IPS DF 6.9 (cell line): ENCODE data around the gene NXPH1.
A peak's percentile ranks its signal among the peaks of the same experiment; 100 is the strongest.

Source experiments
- DNase-seq: peaks from one replicate; pipeline ENCODE4 v3.0.0-alpha.2; 2013; ENCODE audit warnings: low read depth, low spot score
- H3K27ac ChIP-seq: one replicate; pipeline ENCODE4 v1.5.1; 2013; ENCODE audit warnings: low read length, control low read depth
- H3K27me3 ChIP-seq: 2 replicates; pipeline ENCODE4 v1.6.1; 2013; ENCODE audit warnings: mild to moderate bottlenecking, low read length; ENCODE audit not compliant: control insufficient read depth, insufficient read depth
- H3K36me3 ChIP-seq: 2 replicates; pipeline ENCODE4 v1.6.1; 2013; ENCODE audit warnings: low read length; ENCODE audit not compliant: control insufficient read depth, insufficient read depth
- H3K4me1 ChIP-seq: 2 replicates; pipeline ENCODE4 v1.6.1; 2013; ENCODE audit warnings: low read length; ENCODE audit not compliant: control insufficient read depth, insufficient read depth
- H3K4me3 ChIP-seq: 2 replicates; pipeline ENCODE4 v1.5.1; 2013; ENCODE audit warnings: mild to moderate bottlenecking, low read length
- H3K9me3 ChIP-seq: 2 replicates; pipeline ENCODE4 v1.6.1; 2013; ENCODE audit warnings: low read length, inconsistent platforms; ENCODE audit not compliant: control insufficient read depth, insufficient read depth
- WGBS: extraction: QIAGEN DNeasy Blood & Tissue Kit; methylation state at CpG from one replicate; pipeline ENCODE4 v1.1.7; 2013; ENCODE audit warnings: mixed read lengths, missing lambda C conversion rate; ENCODE audit not compliant: insufficient read length, insufficient coverage; 5-methylcytosine and 5-hydroxymethylcytosine counted together

Gene NXPH1

GRCh38 chr7:8435590-8436545 is 2.5 kb downstream of the NXPH1 start:
- Histone ChIP-seq H3K4me3 (no peak overlapping the region; the same call in 1 of the 2 replicates), H3K4me1 (no peaks in the 10 kb centered on the region)
- WGBS: no CpG with 5 or more reads among the region's 33 CpGs

DNA sequence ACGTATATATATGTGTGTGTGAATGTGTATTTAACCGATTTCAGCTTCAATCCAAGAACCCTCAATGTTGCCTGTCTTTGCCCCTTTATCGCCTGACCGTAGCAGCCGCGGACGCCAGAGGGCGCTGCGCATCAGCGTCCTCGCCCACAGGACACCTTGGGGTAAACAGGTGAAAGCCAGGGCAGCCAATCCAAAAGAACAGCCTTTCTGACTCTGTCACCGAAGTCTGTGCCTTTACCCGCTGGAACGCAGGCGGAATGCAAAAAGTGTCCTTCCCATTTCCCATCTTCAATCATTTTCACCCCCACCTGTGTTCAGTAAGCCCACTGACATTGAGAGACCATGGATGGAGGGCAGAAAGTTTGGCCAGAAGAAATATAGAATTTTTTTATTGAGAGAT is 3.6 kb downstream of the NXPH1 start:
- no CpG with 5 or more reads among the region's 15 CpGs for WGBS
- no peak overlapping the region for H3K27ac ChIP-seq
- H3K4me3 ChIP-seq: no peak overlapping the region
- no peak for DNase-seq
- no peaks in the 10 kb centered on the region; the same call in 1 of the 2 replicates for H3K4me1 ChIP-seq
- H3K36me3 ChIP-seq: no peaks in the 10 kb centered on the region
- no peaks in the 10 kb centered on the region for H3K9me3 ChIP-seq
- H3K27me3 ChIP-seq: peaks cover 75% of the 10 kb centered on the region

More at GRCh38 chr7:8435590-8436545, 2.5 kb downstream of the NXPH1 start:
- no peaks in the 10 kb centered on the region for H3K9me3 ChIP-seq
- H3K27ac ChIP-seq: no peak overlapping the region
- peaks cover 69% of the 10 kb centered on the region for H3K27me3 ChIP-seq
- no peak for DNase-seq
- H3K36me3 ChIP-seq: no peaks in the 10 kb centered on the region

GRCh38 chr7:8437606-8438005 is 4.2 kb downstream of the NXPH1 start:
- peaks cover 70% of the 10 kb centered on the region for H3K27me3 ChIP-seq
- no peak for DNase-seq
- H3K9me3 ChIP-seq: no peaks in the 10 kb centered on the region
- H3K36me3 ChIP-seq: no peaks in the 10 kb centered on the region
- WGBS: no CpG with 5 or more reads among the region's 8 CpGs
- no peak overlapping the region for H3K27ac ChIP-seq
- no peaks in the 10 kb centered on the region; the same call in 1 of the 2 replicates for H3K4me1 ChIP-seq
- no peak overlapping the region for H3K4me3 ChIP-seq

DNA sequence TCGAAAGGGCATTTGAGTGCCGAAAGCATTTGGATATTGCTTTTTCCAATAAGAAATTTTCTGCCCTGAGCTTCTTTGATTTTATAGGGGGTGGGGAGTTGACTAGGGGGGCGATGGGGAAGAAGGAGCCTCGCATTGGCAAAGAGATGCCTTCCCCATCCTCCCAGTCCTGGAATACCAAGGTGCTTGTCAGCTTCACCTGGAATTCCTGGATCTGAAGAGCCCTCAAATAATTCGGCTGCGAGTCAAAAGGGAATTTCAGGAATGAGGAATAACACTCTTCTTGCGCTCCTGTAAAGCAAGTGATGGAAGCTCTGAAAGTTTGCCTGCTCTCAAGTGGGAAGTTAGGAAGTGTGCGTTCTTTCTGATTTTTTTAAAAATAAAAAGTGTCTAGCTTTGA is 7.3 kb downstream of the NXPH1 start:
- no peak overlapping the region for H3K27ac ChIP-seq
- H3K4me3 ChIP-seq: no peak overlapping the region
- H3K27me3 ChIP-seq: peaks cover 57% of the 10 kb centered on the region
- WGBS: no CpG with 5 or more reads among the region's 8 CpGs
- H3K4me1 ChIP-seq: no peaks in the 10 kb centered on the region; the same call in 1 of the 2 replicates
- H3K9me3 ChIP-seq: no peaks in the 10 kb centered on the region
- no peaks in the 10 kb centered on the region for H3K36me3 ChIP-seq
- DNase-seq: no peak

DNA sequence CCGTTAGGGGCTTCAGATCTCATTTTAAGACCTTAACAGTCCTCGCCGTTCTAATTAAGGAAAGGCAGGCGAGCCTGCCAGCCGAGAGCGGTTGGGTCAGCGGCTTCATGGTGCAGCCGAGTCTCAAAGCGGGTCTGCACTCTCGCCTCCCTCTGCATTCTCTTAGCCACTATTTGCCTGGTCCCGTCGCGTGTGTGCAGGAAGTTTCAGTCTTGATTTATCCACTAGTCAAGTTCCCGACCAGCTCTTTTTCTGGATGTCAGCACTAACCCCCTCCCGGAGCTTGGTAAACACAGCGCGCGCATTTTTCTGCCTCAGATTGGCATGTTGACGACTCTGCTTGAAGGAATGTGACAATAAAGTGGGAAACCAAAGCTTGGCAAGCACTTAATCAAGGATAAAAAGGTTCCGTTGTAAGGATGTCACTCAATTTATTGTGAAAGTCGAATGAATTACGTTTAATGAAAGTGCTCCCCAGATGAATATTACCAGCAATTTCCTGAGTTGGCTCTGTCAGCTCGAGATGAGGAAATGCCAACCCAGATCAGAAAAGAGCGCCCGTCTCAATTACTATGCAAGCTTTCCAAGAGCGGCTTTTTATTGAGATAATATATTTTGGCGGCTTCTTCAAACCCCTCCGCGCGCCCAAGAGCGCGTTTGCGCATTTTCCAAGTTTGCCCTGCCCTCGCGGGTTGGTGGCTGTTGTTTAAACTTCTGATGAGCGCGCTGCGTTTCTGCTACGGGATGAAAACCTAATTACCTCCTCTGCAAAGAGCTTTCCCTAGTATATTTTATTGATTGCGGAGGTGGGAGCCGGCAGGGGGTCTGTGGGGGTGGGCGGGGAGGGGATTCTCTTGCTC is 7.9 kb downstream of the NXPH1 start:
- Histone ChIP-seq H3K27ac (no peak overlapping the region), H3K36me3 (no peaks in the 10 kb centered on the region), H3K4me3 (peak overlapping the region; percentile 18; the same call in 1 of the 2 replicates), H3K9me3 (no peaks in the 10 kb centered on the region), H3K27me3 (peaks cover 51% of the 10 kb centered on the region), H3K4me1 (no peaks in the 10 kb centered on the region; the same call in 1 of the 2 replicates)
- no CpG with 5 or more reads among the region's 42 CpGs for WGBS
- DNase-seq: no peak

DNA sequence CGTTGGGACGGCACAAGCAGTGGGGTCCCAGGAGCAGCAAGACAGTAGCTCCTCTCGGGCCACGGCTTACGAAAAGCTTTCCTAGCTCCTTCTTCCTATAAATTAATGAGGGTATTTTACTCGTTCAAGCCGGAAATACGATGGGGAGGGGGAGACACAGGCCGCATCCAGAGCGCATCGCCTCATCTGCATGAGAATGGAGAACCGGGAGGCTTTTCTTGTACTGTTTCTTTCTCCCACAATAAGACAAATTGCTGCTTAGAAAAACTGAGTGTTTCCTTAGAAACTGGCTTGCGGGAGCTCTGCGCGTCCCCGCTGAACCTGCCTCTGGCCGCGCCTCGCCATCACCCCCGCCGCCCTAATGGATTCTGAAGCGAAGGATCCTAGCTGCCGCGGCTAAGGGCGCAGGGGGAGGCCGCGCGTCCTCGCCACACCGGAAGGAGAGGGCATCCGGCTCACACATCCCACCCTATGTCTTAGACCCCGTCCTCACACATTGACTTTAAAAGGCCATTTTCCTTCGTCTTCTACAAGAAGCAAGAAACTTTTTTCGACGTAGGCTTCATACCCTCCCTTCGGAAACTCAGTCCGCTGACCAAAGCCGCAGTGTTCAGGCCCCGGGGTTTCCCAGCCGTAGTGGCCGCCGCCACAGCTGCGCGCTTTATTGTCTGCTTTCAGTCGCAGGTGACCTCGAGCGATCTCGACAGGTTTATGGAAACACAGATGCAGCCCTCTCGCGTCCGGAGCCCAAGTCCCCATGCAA is 8.8 kb downstream of the NXPH1 start:
- H3K4me3 ChIP-seq: peak overlapping the region; percentile 52; the same call in 1 of the 2 replicates
- WGBS: no CpG with 5 or more reads among the region's 51 CpGs
- DNase-seq: no peak
- H3K27ac ChIP-seq: no peak overlapping the region
- H3K9me3 ChIP-seq: no peaks in the 10 kb centered on the region
- H3K4me1 ChIP-seq: no peaks in the 10 kb centered on the region; the same call in 1 of the 2 replicates
- H3K27me3 ChIP-seq: peaks cover 46% of the 10 kb centered on the region
- no peaks in the 10 kb centered on the region for H3K36me3 ChIP-seq

DNA sequence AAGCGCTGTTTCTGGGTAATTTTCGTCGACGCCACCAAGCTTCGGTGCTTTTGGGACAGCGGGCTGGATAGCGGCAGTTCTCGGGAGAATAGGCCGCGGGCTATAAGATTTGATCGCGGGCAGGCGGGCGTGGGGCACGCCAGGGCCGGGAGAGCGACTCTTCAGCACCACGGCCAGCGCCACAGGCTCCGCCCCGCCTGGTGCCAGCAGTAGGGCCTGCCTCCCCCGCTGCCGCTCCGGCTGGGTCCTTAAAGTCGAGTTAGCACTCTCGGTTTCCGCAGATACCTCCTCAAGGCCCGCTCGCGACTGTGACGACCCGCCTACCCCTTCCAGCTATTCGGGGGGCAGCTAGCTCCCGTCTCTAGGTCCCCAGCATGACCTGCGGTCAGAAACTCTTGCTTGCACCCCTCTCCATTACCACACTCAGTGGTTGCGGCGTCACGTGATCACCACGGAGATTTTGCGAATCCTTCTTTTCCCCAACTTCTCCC is 9.4 kb downstream of the NXPH1 start:
- whole genome bisulfite sequencing: no CpG with 5 or more reads among the region's 40 CpGs
- no peak for DNase-seq

GRCh38 chr7:8443576-8444467 is 10.4 kb downstream of the NXPH1 start:
- Histone ChIP-seq H3K4me1 (no peaks in the 10 kb centered on the region; the same call in 1 of the 2 replicates), H3K4me3 (peak overlapping the region; percentile 52; the same call in 1 of the 2 replicates), H3K9me3 (no peaks in the 10 kb centered on the region), H3K36me3 (no peaks in the 10 kb centered on the region), H3K27ac (no peak overlapping the region), H3K27me3 (peaks cover 33% of the 10 kb centered on the region)
- no CpG with 5 or more reads among the region's 49 CpGs for WGBS
- no peak for DNase-seq

More for the DNA sequence above, 9.4 kb downstream of the NXPH1 start:
- Histone ChIP-seq H3K9me3 (no peaks in the 10 kb centered on the region), H3K4me3 (peak overlapping the region; percentile 52; the same call in 1 of the 2 replicates), H3K4me1 (no peaks in the 10 kb centered on the region; the same call in 1 of the 2 replicates), H3K36me3 (no peaks in the 10 kb centered on the region), H3K27ac (no peak overlapping the region), H3K27me3 (peaks cover 41% of the 10 kb centered on the region)

DNA sequence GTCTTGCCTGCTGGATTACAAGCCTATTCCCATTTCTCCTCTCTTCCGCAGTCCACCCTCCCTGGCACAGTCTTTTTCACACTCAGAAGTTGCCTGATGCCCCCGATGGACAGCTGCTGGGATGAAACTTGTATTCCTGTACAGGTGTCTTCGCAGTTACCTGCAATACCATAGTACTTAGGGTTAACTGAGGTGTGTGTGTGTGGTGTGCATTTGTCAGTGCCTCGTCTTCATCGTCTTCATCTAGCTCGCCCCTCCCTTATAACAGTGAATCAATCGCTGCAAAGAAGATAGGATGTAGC is 11.0 kb downstream of the NXPH1 start:
- H3K27me3 ChIP-seq: peaks cover 31% of the 10 kb centered on the region
- H3K4me3 ChIP-seq: no peak overlapping the region; the same call in 1 of the 2 replicates
- H3K36me3 ChIP-seq: no peaks in the 10 kb centered on the region
- no peak overlapping the region for H3K27ac ChIP-seq
- DNase-seq: no peak
- no CpG with 5 or more reads among the region's 7 CpGs for WGBS
- H3K9me3 ChIP-seq: no peaks in the 10 kb centered on the region
- no peaks in the 10 kb centered on the region; the same call in 1 of the 2 replicates for H3K4me1 ChIP-seq
